T-helper 2 cell treated with Interferon-gamma antibody and Interleukin-4, amounts not matched to agents 100 ng/mL and 5 ng/mL, for 36 hours (primary cell): ENCODE measurements around the gene SPACA5B. TPM values are rescaled to one million over a fixed set of nuclear protein-coding genes. Genes with fewer than 3 reads are reported as not detected.
"Not testable (repeated sequence)": the region's sequence is repeated elsewhere in the genome, so short reads cannot be mapped to it uniquely, and the experiment has no call there.

Experiments
- intact Hi-C: fragments of 100-400 bp; cut with micrococcal nuclease; formaldehyde crosslinking; loops from one replicate; pipeline ENCODE4 v1.15.1; 2023
- total RNA-seq: library from RNA; stranded (reverse); gene quantifications from 2 replicates; pipeline ENCODE4 v1.2.3, GENCODE V29; 2022

The SPACA5B gene
- not detected in 2 replicates for total RNA-seq

DNA sequence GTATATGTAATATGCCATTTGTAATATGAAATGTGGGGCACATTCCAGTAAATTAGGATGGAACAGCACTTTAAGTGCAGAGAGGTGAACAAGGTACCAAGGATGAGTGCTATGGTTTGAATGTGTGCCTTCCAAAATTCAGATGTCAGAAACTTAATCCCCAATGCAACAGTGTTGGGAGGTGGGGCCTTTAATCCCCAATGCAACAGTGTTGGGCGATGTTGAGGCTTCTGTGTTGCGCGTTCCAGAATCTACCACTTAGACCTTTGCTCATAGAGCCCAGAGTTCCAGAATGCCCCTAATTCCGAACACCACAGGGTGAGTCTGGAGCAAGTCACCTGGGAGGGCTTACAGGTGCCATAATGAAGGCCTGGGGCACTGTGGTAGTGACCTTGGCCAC lies at the start of gene SPACA5B:
SPACA5B (plus strand) TSS at position 301 of the 400 bp plus-strand sequence; CDS start at position 363, 62 bp downstream.
- intact Hi-C loops = not testable (repeated sequence)

DNA sequence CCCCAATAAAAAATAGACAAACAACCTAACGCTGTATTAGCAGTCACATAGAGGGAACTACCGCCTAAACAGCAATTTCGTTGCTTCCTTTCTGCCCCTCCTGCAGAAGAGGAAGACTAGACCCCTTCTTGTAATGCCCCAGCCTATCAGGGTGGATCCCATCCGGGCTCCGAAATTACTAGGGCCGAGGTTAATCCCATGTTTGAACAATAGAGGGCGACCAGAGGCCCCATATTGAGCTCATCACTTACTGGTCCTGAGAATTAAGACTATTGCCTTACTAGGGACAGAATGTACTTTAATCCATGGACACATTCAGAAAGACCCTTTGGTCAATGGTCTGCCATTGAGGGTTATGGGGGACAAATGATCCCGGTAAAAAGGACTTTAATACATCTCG lies 47.2 kb upstream of the SPACA5B start:
- intact Hi-C loops = no loop called here

DNA sequence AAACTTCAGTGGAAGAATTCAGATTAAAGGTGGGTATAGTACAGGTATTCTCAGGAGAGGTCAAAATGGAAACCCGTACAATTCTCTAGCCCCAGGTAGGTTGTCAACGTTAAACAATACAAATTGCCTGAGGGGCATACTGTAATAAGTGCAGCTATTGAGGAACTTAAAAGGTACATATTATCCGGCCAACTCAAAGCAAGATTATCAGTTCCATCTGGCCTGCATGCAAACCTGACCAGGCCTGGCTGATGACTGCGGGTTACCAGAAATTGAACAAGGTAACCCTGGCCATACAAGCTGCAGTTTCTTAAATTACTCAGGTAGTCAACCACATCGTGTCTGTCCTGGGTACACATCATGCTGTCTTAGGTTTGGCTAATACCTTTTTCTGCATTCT lies 46.7 kb upstream of the SPACA5B start:
- intact Hi-C loops = no loop called here

DNA sequence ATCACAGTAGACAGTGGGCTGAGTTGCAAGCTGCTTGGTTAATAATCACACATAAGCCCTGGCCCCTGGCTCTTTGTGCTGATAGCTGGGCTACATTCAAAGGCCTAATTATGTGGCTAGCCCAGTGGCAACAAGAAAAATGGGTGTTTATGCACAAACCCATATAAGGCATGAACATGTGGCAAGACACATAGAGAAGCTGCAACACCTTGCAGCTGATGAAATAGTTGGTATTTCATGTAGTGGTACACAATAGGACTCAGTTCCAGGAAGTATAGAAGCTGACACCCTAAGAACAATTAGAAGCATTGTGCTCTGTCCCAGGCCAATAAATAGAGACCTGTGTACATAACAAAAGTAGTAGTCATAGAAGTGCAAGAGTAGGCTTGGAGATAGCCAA lies 44.3 kb upstream of the SPACA5B start:
- intact Hi-C loops = no loop called here

DNA sequence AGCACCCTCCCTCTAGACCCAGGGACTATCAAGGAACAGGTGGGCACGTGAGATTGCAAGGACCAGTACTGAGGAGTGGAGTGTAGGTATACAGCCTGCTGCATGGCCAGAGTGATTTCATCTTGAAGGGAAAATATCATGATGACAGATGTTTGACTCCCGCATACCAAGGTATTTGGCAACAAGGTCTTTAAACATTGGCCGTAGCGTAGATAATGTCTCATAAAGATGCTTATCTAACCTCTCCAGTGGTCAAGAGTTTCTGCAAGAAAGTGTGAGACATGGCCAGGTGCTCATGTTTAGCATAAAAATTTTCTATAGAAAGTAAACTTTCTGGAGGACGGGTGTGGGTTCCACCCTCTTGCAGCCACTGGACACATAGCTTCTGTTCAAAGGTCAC lies 40.3 kb upstream of the SPACA5B start:
- intact Hi-C loops = no loop called here

DNA sequence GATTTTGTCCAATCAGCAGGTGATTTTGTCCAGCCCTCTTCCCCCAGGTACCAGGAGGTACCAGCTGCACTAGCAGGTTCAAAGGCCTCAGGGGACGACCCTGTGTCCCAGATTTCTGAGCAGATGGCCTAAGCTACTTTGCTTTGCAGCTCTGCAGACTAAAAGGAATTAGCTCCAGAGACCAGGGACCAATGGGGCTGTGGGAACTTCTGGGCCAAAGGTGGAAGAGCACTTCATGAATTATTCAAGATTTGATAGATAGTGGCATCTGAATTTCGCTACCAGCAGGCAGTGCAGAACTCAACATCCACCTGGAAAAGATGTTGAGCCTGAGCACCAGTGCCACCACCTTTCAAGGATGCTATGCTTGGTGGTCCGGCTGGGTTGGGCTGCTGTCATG lies 37.9 kb upstream of the SPACA5B start:
- intact Hi-C loops = not testable (repeated sequence)

DNA sequence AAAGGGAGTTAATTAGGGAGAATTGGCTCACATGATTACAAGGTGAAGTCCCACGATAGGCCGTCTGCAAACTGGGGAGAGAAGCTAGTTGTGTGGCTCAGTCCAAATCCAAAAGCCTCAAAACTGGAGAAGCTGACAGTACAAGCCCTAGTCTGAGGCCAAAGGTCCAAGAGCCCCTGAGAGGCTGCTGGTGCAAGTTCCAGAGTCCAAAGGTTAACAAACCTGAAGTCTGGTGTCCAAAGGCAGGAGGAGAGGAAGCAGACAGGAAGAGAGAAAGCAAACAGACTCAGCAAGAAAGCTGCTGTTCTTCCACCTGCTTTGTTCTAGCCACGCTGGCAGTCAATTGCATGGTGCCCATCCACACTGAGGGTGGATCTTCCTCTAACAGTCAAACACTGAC lies 29.0 kb upstream of the SPACA5B start:
- intact Hi-C loops = no loop called here

DNA sequence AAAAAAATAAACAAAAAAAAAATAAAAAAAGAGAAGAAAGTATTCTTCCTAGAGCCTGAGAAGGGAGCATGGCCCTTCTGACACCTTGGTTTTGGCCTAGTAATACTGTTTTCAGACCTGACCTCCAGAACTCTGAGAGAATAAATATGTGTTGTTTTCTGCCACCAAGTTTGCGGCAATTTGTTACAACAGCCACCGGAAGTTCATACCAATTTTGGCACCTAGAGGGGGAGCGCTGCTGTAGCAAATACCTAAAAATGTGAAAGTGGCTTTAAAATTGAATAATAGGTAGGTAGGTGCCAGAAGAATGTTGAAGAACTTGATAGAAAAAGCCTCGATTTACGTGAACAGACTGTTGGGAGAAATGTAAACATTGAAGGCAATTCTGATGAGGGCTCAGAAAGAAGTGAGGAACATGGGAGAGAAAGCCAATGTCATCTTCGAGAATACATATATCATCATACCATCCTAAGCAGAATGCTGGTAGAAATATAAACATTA lies 27.5 kb upstream of the SPACA5B start:
- intact Hi-C loops = no loop called here

DNA sequence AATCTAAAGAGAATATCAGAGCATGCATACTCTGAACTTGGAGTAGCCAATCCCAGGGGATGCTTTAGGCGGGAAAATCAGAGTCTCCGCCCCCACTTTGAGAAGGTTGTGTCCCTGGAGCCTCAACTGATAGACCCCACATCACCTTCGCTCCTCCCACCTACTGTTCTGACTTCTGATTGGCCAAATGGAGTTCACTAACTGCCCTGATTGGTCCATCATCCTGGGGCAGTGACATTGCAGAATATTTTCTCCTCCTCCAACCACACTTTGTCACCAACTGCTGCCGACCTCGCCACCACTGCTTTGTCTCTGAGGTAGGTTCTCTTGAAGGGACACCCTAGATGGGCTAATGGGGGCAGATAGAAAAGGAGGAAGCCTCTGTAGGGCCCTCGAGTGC lies 22.7 kb upstream of the SPACA5B start:
- intact Hi-C loops = no loop called here

DNA sequence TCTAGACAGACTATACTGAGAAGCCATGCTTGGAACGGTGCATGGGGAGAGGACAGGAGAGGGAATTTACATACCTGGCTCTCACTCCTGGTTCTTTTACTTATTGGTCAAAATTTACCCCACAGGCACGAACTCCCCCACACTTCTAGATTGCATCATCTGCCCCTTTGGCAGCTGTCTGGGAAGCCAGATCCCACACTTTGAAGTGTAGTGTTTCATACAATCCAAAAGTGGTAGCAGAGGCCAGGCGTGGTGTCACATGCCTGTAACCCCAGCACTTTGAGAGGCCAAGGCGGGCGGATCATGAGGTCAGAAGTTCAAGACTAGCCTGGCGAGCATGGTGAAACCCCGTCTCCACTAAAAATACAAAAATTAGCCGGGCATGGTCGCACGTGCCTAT lies 5.1 kb upstream of the SPACA5B start:
- intact Hi-C loops = not testable (repeated sequence)

DNA sequence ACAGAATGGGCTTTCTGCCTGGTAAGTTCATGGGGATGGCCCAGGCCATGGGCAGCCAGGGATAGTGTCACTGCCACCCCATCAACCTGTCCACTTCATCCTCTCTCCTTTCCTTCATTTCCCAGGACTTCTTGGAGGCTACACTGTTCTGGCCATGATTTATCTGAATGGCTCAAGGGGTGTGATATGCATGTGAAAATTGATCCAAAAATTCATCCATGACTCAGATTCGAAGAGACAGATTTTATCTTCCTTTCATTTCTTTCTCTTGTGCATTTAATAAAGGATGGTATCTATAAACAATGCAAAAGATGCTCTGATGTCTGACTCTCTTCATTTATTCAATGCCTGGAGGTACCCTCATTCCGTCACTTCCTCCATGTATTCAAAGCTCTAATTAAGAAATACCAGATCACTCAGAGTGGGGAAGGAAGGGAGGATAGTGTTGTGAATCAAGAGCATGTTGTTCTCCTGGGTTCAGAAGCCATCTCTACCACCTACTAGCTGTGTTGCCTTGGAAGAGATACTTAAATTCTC lies 1.9 kb downstream of the SPACA5B start:
- intact Hi-C loops = not testable (repeated sequence)

DNA sequence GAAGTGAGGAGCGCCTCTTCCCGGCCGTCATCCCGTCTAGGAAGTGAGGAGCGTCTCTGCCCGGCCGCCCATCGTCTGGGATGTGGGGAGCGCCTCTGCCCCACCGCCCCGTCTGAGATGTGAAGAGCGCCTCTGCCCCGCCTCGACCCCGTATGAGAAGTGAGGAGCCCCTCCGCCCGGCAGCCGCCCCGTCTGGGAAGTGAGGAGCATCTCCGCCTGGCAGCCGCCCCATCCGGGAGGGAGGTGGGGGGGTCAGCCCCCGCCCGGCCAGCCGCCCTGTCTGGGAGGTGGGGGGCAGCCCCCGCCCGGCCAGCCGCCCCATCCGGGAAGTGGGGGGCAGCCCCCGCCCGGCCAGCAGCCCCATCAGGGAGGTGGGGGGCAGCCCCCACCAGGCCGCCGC lies 8.7 kb downstream of the SPACA5B start:
- intact Hi-C loops = not testable (repeated sequence)

DNA sequence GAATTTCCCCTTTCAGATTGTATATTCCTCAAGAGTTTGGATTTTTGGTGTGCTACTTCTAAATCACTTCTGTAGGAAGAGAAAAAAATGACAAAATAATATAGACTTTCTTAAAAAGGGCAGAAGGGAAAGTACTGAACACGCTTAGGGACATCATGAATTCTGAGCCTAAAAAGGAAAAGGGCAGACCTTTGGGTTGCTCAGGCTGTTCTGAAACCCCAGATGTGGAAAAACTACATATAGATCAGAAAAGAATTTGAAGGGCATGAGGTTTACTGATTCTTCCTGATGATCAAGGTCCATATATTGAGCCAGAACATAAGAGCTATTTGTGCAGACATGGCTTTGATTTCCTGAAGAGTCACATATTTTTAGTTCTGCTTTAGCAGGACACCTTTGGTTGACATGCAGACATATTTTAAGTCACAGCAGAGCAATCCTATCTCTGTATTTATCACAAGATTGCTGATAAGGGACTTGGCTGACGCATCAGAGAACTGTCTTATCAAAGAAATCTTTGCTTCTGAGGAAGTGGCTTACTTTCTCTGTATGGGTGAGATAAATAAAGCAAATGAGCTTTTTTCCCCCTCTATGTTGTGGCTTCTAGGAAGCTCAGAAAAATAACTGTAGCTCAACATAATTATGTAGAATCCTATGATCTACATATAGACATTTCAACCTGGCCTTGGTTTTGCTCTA lies 11.5 kb downstream of the SPACA5B start:
- intact Hi-C loops = not testable (repeated sequence)

DNA sequence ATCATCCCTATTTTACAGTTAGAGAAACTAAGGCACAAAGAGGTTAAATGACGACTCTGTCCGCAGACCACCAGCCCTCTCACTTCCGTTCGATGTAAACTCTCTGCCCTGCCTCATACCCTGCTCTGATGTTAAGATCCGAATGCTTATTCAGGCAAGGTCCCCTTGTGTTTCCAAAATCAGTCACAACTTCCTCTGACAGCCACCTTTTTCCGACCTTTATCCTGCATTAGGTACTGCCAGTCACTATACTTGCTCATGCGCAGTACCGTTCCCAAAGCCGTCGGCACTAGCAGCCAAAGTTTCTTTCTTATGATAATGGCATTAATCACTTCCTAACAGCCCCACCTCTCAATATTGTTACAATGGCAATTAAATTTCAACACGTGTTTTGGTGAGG lies 12.3 kb downstream of the SPACA5B start:
- intact Hi-C loops = not testable (repeated sequence)

DNA sequence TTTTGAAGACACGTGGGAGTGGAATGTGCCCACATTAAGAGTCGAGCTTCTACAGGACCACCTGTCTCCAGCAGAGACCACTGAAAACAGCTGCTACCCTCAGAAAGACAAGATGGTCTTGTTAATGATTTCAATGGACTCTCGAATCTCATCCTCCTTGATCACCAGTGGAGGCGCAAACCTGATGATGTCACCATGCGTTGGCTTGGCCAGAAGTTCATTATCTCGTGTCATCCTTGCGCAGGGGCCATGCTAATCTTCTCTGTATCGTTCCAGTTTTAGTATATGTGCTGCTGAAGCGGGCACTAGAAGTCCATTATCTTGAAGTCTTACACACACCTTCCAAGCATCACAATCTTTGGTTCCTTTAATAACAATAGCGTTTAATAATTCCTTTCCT lies 23.3 kb downstream of the SPACA5B start:
- intact Hi-C loops = no loop called here

DNA sequence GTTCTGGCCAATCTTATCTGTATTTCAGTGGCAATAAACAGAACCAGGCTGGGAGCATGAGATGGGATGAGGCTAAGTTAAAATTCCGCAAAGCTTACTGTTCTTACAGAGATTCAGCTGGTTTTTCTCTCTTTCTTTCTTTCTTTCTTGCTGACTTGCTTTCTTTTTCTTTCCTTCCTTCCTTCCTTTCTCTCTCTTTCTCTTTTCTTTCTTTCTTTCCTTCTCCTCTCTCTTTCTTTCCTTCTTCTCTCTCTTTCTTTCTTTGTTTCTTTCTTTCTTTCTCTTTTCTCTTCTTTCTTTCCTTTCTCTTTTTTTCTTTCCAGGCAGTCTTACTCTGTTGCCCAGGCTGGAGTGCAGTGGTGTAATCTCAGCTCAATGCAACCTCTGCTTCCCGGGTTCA lies 24.4 kb downstream of the SPACA5B start:
- intact Hi-C loops = no loop called here

DNA sequence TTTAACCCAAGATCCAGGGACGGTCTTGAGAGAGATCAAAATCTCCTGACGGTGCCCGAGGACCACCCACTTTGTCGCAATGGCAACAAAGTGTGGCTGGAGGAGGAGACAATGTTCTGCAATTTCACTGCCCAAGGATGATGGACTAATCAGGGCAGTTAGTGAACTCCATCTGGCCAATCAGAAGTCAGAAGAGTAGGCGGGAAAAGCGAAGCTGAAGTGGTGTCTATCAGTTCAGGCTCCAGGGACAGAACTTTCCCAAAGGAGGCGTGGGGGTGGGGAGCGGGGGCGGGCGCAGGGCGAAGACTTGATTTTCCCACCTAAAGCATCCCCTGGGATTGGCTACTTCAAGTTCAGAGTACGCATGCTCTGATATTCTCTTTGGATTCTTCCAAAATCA lies 25.6 kb downstream of the SPACA5B start:
- intact Hi-C loops = no loop called here

DNA sequence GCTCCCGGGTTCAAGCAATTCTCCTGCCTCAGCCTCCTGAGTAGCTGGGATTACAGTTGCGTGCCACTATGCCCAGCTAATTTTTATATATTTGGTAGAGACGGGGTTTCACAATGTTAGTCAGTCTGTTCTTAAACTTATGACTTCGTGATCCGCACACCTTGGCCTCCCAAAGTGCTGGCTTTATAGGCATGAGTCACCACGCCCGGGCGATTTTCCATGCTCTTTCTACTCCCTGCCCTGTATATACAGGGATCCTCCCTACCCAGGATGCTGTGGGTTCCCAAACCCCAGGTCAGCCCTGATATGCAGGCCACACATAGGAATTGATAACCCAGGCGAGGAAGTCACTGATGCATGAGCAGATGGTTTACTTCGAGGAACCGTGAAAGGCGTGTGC lies 34.8 kb downstream of the SPACA5B start:
- intact Hi-C loops = no loop called here

DNA sequence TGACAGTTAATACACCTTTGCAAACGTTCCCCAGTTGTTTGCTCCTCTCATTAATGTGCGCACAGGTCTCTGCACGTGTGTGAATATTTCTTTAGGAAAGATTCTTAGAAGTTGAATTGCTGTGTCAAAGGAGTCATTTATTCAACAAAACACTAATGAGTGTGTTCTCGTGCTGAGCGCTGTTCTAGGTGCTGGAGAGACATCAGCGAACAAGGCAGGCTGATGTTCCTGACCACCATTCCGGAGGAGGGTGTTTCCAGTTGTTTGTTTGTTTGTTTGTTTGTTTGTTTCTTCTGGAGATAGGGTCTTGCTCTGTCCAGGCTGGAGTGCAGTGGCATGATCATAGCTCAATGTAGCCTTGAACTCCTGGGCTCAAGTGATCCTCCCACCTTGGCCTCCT lies 35.9 kb downstream of the SPACA5B start:
- intact Hi-C loops = not testable (repeated sequence)

DNA sequence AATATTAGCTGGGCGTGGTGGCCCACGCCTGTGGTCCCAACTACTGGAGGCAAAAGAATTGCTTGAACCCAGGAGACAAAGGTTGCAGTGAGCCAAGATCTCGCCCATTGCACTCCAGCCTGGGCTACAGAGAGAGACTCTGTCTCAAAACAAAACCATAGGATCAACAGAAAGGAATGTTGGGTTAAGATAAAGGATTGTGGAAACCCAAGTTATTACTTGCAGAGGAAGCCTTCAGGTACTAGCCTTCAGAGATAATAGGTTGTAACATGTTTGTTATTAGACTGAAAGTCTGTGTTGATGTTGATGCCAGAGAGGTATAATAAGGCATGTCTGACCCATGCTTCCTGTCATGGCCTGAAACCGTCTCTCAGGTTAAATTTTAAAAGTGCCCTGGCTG lies 49.3 kb downstream of the SPACA5B start:
- intact Hi-C loops = no loop called here

DNA sequence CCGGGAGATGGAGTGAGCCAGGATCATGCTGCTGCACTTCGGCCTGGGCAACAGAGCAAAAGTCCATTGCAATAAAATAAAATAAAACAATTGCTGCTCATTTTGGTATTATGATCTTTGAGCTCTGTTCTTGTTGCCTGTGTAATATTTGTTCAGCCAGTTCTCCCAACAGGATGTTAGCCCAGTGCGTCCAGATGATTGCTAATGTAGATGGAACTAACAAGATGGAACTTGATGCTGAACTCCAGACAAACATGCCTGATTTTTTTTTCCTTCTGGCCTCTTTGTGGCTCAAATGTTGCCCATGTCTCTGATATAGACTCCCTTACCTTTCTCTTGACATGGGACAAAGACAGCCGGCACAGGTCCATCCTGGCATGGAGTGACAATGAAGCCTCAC lies 50.4 kb downstream of the SPACA5B start:
- intact Hi-C loops = no loop called here

DNA sequence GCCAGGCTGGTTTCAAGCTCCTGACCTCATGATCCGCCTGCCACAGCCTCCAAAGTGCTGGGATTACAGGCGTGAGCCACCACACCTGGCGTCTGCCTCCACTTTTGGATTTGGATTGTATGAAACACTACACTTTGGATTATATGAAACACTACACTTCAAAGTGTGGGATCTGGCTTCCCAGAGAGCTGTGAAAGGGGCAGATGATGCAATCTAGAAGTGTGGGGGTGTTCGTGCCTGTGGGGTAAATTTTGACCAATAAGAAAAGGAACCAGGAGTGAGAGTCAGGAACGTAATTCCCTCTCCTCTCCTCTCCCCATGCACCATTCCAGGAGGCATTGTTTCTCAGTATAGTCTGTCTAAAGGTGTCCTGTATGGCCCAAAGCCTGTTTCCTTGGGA lies 51.5 kb downstream of the SPACA5B start:
- intact Hi-C loops = not testable (repeated sequence)
